NCI-H460 (cell line): Measurements from ENCODE around the gene MEOX1. TPM values are rescaled to one million over a fixed set of nuclear protein-coding genes. Genes with fewer than 3 reads are reported as not detected.
"Not testable (repeated sequence)": the region's sequence is repeated elsewhere in the genome, so short reads cannot be mapped to it uniquely, and the experiment has no call there.

Source experiments
- DNase-seq: peaks from one replicate; pipeline ENCODE4 v3.0.0-alpha.2; 2016; ENCODE audit warnings: low read depth; ENCODE audit errors: extremely low read depth
- total RNA-seq: library from RNA; depleted of rRNA; stranded (reverse); fragments of >200 nt; shearing (Covaris generic); gene quantifications from 2 replicates; pipeline ENCODE4 v1.2.3, GENCODE V29; 2014

The MEOX1 gene
- total RNA-seq, 1 experiment from 2014 or later: not detected

DNA sequence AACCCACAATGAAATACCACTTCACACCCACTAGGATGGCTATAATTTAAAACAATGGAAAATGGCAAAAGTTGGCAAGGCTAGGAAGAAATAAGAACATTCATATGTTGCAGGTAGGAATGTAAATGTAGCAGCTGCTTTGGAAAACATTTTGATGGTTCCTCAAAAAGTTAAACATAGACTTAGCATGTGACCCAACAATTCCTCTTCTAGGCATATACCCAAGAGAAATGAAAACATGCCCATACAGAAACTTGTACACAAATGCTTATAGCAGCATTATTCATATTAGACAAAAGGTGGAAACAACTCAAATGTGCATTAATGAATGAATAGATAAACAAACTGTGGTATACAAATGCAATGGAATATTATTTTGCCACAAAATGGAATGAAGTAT lies 36.1 kb downstream of the MEOX1 start:
- DNase-seq: no peak

DNA sequence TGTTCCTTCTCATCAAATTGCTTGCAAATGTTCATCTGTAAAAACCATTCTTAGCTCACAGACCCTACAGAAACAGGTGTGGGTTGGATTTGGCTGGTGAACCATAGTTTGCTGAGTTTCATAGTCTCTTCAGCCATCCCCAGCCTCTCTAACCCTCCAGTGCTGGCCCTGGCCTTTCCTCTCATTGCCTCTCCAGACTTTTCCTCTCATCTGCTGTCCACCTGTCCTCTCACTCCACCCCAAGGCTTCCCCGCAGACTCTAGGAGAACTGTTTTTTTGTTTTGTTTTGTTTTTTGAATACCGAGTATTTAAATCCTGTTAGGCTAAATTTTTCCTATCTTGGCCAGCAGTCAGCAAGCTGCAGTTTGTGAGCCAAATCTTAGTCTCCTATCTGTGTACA lies 41.1 kb downstream of the MEOX1 start:
- DNase-seq: no peak

DNA sequence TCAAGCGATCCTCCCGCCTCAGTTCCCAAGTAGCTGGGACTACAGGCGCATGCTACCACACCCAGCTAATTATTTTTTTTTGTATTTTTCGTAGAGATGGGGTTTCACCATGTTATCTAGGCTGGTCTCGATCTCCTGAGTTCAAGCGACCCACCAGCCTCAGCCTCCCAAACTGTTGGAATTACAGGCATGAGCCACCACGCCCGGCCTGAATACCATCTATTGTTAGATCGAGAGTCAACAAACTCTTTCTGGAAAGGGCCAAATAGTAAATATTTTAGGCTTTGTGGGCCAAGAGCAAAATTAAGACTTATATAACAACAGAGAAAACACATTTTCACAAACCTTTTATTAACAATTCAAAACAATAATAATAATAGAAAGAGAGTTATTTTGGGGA lies 41.6 kb downstream of the MEOX1 start:
- DNase-seq: no peak

DNA sequence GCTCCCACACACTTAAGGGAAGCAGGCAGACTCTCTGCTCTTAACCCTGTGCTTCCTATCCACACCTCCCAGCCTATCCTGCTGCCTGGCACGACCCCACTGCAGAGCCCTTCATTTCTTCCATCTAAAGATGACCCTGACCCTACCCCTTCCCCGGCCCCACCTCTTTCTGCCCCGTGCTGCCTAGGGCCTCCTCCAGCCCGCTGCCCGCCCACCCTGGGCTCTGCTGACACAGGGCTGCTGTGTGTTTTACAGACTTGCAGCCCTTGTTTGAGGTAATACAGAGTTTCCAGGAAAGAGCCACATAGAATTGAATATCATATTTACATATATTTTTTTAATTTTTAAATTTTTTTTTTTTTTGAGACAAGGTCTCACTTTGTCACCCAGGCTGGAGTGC lies 42.0 kb downstream of the MEOX1 start:
- DNase-seq: no peak

DNA sequence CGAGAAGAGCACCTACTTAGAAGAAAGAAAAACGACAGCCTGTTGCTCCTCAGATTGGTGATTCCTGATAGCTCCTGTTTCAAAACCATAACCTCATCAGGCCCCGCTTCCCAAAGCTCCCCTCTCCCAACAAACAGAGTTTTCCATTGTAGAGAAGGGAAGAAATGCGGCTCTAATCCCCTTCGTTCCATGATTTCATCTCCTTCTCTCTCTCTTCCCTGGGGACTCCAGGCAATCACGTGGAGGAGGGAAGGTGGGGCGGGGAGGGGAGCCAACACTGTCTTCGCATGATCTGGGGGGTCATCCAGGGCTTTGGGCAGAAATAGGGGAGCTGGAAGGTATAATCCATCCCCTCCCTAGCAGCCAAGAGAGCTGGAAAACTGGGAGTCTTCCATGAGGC lies 43.4 kb downstream of the MEOX1 start:
- no peak for DNase-seq

DNA sequence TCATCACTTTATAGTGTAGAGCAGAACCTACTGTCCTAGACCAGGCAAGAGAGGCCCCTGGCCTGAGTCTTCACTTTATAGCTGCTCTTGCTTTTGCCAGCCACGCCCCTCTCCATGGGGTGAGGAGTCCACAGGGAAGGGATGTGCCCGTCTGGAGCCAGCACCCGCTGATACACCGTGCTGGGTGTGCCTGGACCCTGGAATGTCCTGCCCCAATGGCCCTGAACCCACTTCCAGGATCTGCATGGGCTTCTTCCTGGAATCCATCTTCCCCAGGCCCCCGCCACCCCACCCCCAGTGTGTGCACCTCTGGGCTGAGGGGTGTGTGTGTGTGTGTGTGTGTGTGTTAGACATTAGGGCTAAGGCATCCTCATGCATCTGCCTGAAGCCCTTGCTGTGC lies 44.9 kb downstream of the MEOX1 start:
- no peak for DNase-seq

DNA sequence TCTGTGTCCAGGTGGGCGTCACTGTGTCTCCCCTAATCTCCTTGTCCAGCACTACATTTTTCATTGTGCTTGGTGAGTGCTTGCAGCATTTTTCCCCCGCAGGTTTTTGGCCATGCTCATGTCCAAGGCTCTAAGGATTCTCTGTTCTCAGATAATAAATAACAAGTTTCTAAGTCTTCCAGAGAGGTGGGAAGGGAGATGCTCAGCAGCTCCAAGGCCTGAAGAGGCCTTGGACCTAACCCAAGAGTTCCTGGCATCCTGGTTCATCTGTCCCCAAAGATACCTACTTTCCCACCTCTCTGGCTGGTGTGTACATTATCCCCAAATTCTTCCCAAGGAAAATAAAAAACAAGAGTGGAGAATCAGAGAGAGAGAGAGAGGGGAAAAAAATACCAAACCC lies 45.3 kb downstream of the MEOX1 start:
- no peak for DNase-seq

DNA sequence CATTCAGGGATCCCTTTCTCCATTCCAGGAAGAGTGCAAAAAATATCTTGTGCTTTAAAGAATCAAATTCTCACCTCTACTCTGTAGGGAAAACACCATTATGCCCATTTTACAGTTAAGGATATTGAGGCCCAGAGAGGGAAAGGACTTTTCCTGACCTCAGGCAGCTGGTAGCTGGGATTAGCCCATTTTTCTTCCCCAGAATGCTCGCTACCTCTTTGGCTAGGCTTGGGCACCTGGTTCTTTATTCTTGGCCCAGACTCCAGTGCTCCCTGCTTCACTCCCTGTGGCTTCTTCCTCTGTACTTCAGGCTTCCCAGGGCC lies 45.7 kb downstream of the MEOX1 start:
- no peak for DNase-seq

DNA sequence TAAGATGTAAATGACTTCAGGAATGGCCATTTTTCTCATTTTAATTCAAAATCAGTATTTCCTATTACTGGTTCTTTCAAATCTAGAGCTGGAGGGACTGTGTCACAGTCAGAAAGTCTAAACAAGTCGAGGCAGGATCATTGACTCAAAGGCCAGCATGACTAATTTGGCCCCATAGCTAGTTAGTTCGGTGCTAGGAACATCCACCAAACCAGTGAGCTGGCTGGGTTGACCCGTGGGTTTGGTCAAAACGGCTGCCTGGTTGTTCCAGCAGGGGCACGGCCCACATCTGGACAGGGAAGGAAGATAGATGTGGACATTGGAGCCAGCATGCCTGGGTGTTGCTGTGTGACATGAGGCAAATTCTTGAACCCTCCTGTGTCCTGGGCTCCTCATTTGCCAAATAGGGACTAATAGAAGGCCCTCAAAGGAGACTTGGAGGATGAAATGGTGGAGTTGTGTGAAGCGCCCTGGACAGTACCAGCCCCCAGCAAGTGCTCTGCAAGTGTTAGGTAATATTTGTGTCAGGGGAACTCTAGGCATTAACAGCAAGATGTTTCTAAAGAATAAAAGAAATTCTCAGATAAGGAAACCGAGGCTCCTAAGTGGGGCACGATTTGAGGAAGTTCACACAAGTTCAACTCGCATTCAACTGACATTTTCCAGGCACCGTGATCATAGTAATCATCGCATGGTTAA lies 46.2 kb downstream of the MEOX1 start:
- no peak for DNase-seq

DNA sequence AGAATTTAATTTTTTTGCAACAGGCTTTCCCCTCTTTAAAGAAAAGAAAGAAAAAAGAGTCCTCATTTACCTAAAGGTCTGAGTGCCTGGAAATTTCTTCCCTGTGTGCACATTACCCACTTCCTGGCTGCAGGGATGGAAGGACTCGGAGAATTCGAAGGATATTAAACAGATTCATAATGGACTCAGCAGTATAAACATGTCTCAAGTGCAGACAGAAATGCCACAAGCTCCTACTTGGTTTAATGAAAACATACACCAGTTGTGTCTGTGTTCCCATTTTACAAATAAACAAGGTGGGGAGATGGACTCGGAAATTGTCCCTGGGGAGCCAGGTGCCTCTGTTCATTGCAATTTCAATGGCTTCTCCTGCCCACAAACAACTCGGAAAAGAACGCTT lies 47.2 kb downstream of the MEOX1 start:
- no peak for DNase-seq

DNA sequence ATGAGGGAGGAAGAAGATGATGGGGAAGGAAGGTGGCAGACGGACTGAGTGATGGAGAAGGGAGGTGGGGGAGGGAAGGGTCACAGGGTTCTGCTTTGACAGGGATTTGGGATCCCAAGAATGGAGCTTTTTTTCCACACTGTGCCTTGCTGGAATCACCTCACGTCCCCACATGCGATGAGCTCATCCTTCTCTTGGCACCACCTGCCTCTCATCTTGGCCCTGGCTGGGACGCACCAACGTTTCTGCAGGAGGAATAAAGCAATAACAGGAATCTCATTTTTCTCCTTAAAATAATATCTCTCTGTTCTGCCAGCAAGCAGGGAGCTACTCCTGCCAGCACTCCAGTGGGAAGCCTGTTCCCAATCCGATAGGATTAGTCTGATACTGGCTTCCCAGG lies 47.8 kb downstream of the MEOX1 start:
- no peak for DNase-seq

DNA sequence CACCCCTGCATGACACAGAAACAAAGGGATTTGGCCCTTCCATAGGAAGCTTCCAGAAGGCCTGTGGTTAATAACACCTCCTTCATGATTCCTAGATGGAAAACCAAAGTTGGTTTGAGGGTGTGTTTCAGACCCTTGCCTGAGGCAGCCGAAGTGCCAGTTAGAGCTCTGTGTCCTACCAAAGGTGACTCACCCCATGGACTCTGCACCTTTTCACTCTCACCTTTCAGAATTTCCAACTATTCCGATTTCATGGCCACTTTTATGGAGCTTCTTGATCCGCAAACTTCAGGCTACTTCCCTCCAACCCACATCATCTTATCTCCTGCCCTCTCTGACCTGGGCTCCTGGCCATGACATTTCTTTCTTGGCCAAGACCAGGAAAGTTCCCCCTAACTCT lies 49.2 kb downstream of the MEOX1 start:
- no peak for DNase-seq

DNA sequence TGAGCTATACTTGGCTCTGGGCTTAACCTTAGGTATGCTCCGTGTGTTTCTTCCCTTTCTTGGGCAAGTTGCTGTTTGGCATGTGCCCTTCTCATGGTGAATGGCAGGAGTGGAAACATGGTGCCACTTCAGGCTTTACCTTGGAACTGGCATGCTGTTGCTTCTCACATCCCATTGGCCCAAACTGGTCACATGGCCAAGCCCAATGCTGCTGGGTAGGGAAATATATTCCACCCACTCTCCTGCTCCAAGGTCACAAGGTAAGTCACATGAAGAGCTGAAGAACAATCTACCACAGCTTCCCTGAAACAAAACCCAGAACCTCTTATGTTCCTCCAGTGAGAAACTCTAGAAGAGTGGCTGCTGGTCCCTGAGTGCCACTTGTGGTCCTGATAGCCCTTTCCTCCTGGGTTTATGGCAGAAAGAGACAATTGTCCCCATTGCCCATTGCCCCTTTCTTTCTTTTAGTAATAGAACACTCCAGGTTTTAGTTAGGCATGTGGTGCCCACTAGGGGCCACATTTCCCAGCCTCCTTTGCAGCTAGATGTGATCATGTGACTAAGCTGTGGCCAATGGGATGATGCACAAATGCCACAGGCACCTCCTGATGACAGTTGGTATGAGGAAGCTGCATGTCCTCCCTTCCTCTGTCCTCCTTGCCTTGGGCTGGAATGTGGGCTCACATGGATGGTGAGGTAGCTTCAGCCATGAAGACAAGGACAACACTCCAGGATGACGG lies 50.3 kb downstream of the MEOX1 start:
- no peak for DNase-seq

DNA sequence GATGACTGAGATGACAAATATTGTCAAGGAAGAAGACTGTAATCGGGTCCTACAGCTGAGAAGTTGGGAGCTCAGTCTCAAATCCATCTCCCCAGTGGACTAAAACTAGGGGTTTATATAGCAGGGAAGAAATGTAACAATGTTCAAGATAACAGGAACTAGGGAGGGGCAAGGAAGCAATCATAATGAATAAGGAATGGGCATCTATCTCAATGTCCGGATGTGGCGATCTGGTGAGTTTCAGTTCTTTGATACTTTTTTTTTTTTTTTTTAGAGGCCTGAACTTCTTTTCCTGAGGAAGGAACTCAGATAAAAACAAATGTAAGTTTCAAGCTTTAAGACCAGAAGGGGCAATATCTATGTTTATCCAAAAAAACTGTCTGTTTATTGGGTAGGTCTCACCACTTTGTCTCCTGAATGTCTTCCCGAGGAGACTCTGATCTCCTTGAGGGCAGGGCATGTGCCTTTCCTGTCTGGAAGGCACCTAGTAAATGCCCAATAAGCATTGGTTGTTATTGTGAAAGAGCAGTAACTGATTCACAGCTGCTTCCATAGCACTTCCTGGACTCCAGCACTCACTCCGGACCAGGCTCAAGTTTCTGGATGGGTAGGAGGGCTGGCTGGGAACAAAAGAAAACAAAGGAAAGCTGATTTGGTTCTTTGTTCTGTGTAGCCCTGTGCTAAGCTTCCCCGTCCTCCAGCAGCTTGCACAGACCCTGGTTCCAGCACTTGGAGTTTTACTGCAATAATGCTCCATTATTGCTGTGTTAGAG lies 51.9 kb downstream of the MEOX1 start:
- no peak for DNase-seq

DNA sequence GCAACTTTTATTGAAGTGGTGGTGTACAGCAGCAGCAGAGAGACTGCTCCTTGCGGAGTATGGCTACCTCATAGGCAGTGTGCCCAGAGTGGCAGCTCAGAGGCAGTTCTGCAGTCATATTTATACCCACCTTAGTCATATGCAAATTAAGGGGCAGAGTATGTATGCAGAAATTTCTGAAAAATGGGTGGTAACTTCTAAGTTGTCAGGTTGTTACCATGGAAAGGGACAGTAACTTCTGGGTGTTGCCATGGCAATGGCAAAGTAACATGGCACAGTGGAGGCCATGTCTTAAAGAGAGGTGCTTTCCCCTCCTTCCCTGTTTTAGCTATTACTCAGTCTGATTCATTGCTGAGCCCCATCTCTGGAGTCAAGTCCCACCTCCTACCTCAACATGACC lies 53.4 kb downstream of the MEOX1 start:
- no peak for DNase-seq

DNA sequence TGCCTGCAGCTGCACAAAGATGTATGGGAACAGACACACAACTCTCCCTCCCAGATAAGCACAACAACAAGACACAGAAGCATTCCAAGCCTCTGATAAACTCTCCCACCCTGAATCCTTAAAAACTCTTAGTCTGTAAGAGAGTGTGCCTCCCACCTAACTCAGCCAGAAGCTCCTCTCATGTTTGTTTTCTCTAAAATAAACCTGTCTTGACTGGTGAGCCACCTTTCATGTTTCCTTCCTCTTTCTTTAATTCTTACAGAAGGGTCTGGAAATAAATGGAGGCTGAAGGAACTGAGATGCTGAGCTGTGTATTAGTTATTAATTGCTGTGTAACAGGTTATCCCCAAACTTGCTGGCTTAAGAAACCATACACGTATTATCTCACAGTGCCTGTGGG lies 57.2 kb downstream of the MEOX1 start:
- no peak for DNase-seq

DNA sequence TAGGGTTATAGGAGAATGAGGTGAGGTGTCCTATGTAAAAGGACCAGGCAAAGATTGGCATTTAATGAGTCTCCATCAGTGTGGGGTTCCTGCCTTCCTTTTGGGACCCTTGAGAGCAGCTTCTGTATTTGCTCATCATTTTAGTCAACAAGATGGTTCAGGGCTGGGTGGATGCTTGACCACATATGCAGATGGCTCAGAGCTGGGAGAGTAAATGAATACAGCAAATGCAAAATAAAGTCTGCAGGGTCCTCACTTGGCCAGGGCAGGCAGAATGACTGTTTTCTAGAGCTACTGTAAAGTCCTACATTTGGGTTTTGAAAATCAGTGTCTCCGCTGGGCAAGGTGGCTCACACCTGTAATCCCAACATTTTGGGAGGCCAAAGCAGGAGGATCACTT lies 58.4 kb downstream of the MEOX1 start:
- DNase-seq: no peak

DNA sequence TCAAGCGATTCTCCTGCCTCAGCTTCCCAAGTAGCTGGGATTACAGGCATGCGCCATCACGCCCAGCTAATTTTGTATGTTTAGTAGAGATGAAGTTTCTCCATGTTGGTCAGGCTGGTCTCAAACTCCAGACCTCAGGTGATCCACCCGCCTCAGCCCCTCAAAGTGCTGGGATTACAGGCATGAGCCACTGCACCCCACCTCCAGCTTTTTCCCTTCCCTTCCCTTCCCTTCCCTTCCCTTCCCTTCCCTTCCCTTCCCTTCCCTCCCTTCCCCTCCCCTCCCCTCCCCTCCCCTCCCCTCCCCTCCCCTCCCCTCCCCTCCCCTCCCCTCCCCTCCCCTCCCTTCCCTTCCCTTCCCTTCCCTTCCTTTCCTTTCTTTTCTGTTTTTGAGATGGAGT lies 59.2 kb downstream of the MEOX1 start:
- not testable (repeated sequence) for DNase-seq

DNA sequence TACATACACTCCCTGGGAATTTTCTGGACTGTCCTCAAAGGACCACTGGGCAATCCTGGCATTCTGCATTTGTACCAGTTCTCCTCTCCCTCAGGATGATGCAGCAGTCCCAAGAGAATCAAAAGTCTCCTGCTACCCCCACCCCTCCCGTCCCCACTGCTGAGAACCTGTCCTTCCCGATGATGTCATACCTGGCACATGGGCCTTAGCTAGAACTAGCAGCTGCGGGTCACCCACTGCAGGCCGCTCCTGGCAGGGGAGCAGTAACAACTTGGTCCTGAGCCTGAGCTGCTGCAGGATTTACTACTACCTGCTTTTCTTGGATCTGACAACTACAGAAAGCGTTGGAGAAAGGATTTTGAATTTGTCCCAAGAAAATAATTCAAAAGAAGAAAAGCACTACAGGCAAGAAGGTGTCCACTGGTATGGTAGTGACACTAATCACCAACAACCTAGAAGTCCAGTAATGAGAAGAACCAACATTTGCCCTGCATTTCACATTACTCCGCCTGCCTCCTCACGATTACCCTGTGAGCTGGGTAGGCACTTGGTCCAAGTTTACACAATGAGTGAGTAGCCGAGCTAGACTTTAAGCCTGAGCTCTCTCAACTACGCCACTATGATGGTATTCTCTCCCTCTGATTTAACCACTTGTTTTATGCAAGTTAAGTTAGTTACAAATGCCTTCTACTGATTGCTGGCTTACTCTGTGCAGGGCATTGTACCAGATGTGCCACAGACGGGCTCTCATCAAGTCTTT lies 60.3 kb downstream of the MEOX1 start:
- no peak for DNase-seq

DNA sequence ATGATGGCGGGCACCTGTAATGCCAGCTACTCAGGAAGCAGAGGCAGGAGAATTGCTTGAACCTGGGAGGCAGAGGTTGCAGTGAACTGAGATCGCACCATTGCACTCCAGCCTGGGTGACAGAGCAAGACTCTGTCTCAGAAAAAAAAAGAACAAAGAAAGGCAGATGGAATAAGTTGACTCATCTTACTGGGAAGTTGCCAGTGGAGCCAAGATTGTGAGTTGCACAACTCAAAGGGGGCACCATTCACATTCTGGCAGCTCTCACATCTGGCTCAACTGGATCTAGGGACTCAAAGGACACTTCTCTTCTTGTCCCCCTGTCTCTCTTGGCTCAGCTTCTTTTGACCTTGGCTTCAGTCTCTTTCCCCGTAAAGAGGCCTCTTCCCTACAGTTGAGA lies 61.9 kb downstream of the MEOX1 start:
- DNase-seq: no peak

DNA sequence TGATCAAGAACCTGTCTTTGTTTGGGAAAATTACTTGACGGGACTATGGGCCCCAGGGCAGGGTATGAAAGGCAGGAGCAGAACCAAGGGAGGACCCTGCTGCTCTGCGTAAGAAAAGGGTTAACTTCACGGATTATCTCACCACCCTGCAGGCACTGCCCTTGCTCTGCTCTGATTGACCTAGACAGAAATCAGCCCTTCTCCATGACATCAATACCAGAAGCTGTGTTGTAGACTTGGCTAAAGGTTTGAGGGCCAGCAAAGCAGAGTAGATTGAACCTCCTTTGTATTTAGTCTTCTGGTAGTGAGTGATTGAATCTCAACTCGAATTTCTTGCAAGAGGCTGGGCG lies 62.7 kb downstream of the MEOX1 start:
- DNase-seq: no peak
